Neuron (in vitro differentiated cells): ENCODE measurements around the gene AMOTL2.

ENCODE experiments used
- H2AFZ ChIP-seq: one replicate; pipeline ENCODE4 v1.6.1; 2013; ENCODE audit warnings: low read depth, mild to moderate bottlenecking, inconsistent platforms, low read length, moderate library complexity
- H3K27me3 ChIP-seq: one replicate; pipeline ENCODE4 v1.6.1; 2013; ENCODE audit warnings: low read length; ENCODE audit not compliant: insufficient read depth
- H3K36me3 ChIP-seq: one replicate; pipeline ENCODE4 v1.6.1; 2013; ENCODE audit warnings: low read length; ENCODE audit not compliant: insufficient read depth
- H3K4me1 ChIP-seq: one replicate; pipeline ENCODE4 v1.6.1; 2013; ENCODE audit warnings: low read length; ENCODE audit not compliant: insufficient read depth
- H3K4me3 ChIP-seq: 2 replicates; pipeline ENCODE4 v1.5.1; 2013; ENCODE audit warnings: mild to moderate bottlenecking, low read length, moderate library complexity
- H3K9me3 ChIP-seq: one replicate; pipeline ENCODE4 v1.6.1; 2013; ENCODE audit warnings: low read length

Gene AMOTL2

DNA sequence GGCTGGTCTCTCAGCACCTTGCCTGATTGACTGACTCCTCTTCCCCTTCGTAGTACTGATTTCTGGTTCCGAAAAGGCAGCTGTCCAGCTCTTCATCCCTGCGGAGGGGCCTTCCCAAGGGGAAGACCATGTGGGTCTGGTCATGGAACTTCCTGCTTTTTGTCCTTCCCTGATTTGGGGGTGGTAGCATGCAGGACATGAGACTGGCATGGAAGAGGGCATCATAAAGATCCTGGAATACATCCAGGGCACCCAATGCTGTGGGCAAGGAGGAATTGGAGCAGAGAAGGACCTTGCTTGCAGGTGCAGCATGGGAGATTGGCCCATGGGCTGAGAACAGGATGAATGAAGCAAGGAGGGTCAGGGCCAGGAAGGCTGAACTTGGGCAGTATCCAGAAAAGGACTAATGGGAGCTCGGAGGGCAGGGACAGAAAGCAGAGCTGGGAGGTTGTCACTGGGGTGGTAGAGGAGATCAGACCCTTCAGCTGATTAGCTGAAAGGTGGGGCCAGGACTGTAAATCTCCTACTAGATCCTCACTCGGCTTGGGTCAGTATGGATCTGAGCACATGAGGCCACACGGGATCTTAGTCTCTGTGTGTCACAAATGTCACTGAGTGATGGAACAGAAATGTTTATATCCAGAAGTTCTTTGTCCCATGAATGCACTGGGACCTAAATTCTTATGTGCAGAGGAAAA, 59.5 kb downstream of the AMOTL2 start:
- no peaks in the 10 kb centered on the region for H3K36me3 ChIP-seq
- no peaks in the 10 kb centered on the region for H3K9me3 ChIP-seq
- H2AFZ ChIP-seq, result no peak overlapping the region
- H3K27me3 ChIP-seq, result no peaks in the 10 kb centered on the region
- peaks cover 15% of the 10 kb centered on the region for H3K4me1 ChIP-seq
- no peak overlapping the region for H3K4me3 ChIP-seq

DNA sequence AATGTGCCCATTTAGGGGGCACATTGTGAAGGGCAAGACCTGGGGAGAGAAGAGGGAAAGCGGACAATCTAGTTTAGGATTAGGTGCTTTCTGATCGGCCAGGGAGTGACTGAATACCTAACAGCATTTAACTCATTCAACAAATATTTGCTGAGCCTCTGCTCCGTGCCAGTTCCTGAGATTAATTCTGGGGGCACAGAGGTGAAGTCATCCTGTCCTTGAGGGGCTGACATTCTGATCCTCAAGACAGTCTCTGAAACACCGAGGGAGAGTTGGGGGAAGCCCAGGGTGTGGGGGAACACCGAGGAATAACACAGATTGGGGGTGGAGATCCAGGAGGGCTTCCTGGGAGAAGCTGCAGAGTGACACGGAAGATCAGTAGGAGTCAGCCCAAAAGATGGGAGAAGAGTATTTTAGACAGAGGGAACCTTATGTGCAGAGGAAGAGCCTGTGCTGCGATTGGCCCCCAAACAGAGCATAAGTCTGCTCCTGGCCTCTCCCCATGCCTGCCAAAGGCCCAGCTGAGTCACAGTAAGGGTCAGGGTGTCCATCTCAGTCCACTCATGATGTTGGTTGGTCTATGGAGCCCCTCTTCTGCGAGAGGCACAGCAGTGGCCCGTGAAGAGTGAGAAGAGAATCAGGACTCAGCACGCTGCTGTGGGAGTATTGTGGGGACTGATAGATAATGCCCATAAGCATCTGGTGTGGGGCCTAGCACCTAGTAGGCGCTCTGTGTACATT, 60.2 kb downstream of the AMOTL2 start:
- Histone ChIP-seq H2AFZ (no peak overlapping the region), H3K9me3 (no peaks in the 10 kb centered on the region), H3K36me3 (no peaks in the 10 kb centered on the region), H3K4me3 (no peak overlapping the region), H3K27me3 (no peaks in the 10 kb centered on the region), H3K4me1 (peaks cover 16% of the 10 kb centered on the region)

- Histone ChIP-seq H3K36me3 (no peaks in the 10 kb centered on the region), H3K9me3 (no peaks in the 10 kb centered on the region), H3K27me3 (no peaks in the 10 kb centered on the region), H3K4me3 (no peak overlapping the region), H3K4me1 (peaks cover 23% of the 10 kb centered on the region), H2AFZ (no peak overlapping the region)
Observed at GRCh38 chr3:134312873-134313846, 61.1 kb downstream of the AMOTL2 start.

DNA sequence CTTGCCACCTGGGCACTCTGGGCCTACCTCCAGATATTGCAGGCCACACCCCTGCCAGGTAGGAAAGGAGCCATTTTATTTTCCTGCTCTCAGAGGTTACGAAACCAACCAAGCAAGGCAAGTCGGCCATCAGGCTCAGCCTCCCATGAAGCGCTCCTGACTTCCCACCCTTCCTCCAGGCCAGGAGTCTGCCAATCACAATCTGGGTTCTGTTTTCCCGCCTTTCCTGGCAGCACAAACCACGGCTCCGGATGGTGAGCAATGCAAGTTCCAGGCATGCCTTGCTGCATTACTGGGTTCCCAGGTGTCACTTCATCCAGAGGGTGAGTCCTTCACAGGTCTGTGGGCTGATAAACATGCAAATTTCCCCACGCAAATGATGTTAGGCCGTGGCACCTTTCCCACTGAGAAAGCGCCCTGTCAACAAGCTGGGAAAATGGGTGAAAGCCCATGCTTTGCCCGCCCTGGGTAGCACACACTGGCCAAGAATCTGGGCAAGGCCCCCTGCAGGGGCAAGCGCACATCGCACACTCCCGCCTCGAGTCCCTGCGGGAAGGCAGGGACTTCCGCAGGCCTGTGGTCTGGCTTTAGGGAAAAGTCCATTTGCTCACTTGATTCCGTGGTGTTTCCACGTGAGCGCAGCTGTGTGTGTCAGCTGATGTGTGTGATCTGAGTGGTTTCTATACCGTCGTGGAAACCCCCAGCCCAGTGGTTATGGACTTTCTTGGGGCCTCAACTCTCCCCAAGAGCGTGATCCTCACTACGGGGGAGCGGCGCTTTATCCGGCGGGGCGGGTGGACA, 62.0 kb downstream of the AMOTL2 start:
- Histone ChIP-seq H3K4me3 (no peak overlapping the region), H3K4me1 (peaks cover 26% of the 10 kb centered on the region), H3K36me3 (no peaks in the 10 kb centered on the region), H2AFZ (no peak overlapping the region), H3K27me3 (no peaks in the 10 kb centered on the region), H3K9me3 (no peaks in the 10 kb centered on the region)

GRCh38 chr3:134311693-134312071, 62.6 kb downstream of the AMOTL2 start:
- no peaks in the 10 kb centered on the region for H3K9me3 ChIP-seq
- H3K27me3 ChIP-seq, result no peaks in the 10 kb centered on the region
- no peak overlapping the region for H2AFZ ChIP-seq
- no peak overlapping the region for H3K4me3 ChIP-seq
- no peaks in the 10 kb centered on the region for H3K36me3 ChIP-seq
- H3K4me1 ChIP-seq, result peaks cover 26% of the 10 kb centered on the region

- Histone ChIP-seq H3K4me1 (peaks cover 26% of the 10 kb centered on the region), H3K27me3 (no peaks in the 10 kb centered on the region), H3K4me3 (no peak overlapping the region), H3K36me3 (no peaks in the 10 kb centered on the region), H3K9me3 (no peaks in the 10 kb centered on the region), H2AFZ (no peak overlapping the region)
Observed at GRCh38 chr3:134311265-134311664, 63.0 kb downstream of the AMOTL2 start.

DNA sequence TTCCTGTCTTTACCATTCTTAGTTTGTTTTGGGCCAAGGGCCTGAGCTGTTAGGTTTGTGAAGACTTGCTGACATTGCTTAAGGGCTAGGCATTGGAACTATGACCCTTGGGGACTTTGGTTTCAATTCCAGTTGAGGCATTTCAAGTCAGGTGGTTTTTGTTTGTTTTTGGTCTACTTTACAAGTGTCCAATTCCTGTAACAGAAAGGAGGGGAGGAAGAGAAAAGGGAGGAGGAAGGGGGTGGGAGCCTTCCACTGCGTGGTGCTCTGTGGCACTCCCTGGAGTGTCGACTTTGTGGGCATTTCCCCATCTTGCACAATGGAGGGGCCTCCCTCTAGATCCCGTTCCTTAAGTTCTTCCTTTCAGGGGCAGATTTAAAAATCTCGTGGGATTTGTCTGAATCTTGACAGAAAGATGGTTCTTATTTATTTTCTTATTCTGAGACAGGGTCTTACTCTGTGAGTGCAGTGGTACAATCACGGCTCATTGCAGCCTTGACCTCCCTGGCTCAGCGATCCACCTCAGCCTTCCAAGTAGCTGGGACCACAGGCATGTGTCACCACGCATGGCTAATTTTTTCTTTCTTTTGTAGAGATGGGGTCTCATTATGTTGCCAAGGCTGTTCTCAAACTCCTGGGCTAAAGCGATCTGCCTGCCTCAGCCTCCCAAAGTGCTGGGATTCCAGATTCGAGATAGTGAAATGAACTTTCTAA, 64.1 kb downstream of the AMOTL2 start:
- Histone ChIP-seq H3K9me3 (no peaks in the 10 kb centered on the region), H3K4me3 (no peak overlapping the region), H3K36me3 (no peaks in the 10 kb centered on the region), H2AFZ (no peak overlapping the region), H3K27me3 (no peaks in the 10 kb centered on the region), H3K4me1 (peaks cover 23% of the 10 kb centered on the region)

GRCh38 chr3:134308350-134308891, 65.8 kb downstream of the AMOTL2 start:
- no peaks in the 10 kb centered on the region for H3K9me3 ChIP-seq
- peak overlapping the region; percentile 74 for H2AFZ ChIP-seq
- peak overlapping the region; percentile 14 for H3K4me3 ChIP-seq
- H3K27me3 ChIP-seq, result no peaks in the 10 kb centered on the region
- H3K4me1 ChIP-seq, result peaks cover 23% of the 10 kb centered on the region
- H3K36me3 ChIP-seq, result no peaks in the 10 kb centered on the region

DNA sequence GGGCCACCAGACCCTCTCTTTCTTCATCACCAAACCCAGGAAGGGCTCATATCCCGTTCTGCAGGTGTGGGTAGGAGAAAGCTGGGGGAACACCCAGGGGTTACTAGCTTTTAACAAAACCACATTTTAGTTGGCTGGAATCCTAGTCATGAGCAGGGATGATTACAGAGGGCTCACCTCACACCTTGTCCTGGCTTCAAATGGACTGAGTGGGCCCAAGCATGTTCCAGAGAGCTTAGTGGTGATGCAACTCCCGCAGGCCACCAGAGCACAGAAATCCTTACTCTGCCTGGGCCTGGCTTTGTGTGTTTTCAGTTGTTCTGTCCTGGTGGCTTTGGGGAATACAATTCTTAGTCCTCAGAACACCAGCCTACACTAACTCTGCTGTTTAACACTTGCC, 66.8 kb downstream of the AMOTL2 start:
- H3K36me3 ChIP-seq, result no peaks in the 10 kb centered on the region
- no peak overlapping the region for H2AFZ ChIP-seq
- H3K4me1 ChIP-seq, result peaks cover 23% of the 10 kb centered on the region
- H3K9me3 ChIP-seq, result no peaks in the 10 kb centered on the region
- no peak overlapping the region for H3K4me3 ChIP-seq
- H3K27me3 ChIP-seq, result no peaks in the 10 kb centered on the region

DNA sequence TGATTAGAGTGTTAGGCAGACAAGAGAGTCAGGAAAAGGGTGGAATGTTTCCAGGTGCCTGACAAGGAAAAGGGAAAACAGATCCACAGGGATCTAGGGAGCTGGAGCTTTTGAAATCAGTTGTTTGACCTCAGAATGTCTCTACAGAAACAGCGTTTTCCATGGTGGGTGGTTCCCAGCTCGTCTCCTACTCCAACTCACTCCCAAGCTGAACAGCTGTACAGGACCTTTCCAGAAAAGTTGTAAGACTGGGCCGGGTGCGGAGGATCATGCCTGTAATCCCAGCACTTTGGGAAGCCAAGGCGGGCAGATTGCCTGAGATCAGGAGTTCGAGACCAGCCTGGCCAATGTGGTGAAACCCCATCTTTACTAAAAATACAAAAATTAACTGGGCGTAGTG, 67.9 kb downstream of the AMOTL2 start:
- H3K4me3 ChIP-seq, result no peak overlapping the region
- H3K4me1 ChIP-seq, result peaks cover 23% of the 10 kb centered on the region
- H2AFZ ChIP-seq, result no peak overlapping the region
- H3K36me3 ChIP-seq, result no peaks in the 10 kb centered on the region
- H3K27me3 ChIP-seq, result no peaks in the 10 kb centered on the region
- H3K9me3 ChIP-seq, result no peaks in the 10 kb centered on the region
